GM13976 (cell line): ENCODE results near the gene PTPRK.

Experiments used
- DNase-seq: peaks from one replicate; pipeline ENCODE4 v3.0.0; 2012; ENCODE audit warnings: low spot score
- in situ Hi-C: fragments of 300-500 bp; cut with MboI; formaldehyde crosslinking; loops from one replicate; pipeline ENCODE4 v1.12.0; 2022; ENCODE audit warnings: low sequenced_read_pairs, mixed read lengths, inconsistent platforms; ENCODE audit not compliant: unreplicated experiment
- TF ChIP-seq, protein P1 (sequence below): IDR thresholded peaks from 2 replicates; pipeline ENCODE4 v1.5.1; 2012; ENCODE audit warnings: borderline replicate concordance, mild to moderate bottlenecking; ENCODE audit not compliant: insufficient read depth; ENCODE audit errors: extremely low read depth, missing control alignments, control extremely low read depth

PTPRK gene

DNA sequence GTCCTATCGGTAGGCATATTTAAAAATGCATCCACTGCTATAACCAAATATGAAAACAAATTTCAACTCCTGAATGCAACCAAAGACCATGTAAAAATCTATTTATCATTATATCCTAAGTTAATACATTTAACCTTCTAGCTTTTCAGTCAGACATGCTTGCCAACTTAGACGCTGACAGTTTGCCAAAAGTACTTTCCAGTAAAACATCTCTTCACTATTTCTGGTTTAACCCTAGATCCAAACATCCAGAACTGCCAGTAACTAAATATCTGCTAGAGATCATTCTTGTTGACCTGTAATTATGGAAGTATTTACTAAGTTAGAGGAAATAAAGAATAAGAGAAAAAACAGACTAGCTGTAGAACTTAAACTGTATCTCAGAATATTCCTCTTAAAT lies 409.3 kb downstream of the PTPRK start:
- TF ChIP-seq, protein P1, sequence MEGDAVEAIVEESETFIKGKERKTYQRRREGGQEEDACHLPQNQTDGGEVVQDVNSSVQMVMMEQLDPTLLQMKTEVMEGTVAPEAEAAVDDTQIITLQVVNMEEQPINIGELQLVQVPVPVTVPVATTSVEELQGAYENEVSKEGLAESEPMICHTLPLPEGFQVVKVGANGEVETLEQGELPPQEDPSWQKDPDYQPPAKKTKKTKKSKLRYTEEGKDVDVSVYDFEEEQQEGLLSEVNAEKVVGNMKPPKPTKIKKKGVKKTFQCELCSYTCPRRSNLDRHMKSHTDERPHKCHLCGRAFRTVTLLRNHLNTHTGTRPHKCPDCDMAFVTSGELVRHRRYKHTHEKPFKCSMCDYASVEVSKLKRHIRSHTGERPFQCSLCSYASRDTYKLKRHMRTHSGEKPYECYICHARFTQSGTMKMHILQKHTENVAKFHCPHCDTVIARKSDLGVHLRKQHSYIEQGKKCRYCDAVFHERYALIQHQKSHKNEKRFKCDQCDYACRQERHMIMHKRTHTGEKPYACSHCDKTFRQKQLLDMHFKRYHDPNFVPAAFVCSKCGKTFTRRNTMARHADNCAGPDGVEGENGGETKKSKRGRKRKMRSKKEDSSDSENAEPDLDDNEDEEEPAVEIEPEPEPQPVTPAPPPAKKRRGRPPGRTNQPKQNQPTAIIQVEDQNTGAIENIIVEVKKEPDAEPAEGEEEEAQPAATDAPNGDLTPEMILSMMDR = no peak
- DNase-seq = no peak
- in situ Hi-C loops = no loop called here

DNA sequence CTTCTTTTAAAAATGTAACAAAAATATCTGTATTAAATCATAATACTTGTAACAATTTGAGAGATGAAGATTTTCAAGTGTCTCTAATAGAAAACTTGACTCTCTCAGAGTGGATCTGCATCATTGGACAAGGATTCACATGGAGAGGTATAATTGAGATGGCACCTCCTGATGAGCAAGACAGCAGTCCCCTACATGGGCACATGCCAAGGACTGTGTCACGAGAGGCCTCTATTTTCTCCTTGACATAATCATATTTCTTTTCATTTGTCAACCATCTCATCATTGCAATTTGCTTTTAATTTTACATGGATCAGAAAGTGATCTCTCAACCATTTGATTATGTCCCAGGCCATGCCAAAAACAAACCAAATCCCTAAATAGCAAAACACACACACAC lies 412.7 kb downstream of the PTPRK start:
- TF ChIP-seq, protein P1 = no peak
- in situ Hi-C loops = no loop called here
- DNase-seq = no peak

DNA sequence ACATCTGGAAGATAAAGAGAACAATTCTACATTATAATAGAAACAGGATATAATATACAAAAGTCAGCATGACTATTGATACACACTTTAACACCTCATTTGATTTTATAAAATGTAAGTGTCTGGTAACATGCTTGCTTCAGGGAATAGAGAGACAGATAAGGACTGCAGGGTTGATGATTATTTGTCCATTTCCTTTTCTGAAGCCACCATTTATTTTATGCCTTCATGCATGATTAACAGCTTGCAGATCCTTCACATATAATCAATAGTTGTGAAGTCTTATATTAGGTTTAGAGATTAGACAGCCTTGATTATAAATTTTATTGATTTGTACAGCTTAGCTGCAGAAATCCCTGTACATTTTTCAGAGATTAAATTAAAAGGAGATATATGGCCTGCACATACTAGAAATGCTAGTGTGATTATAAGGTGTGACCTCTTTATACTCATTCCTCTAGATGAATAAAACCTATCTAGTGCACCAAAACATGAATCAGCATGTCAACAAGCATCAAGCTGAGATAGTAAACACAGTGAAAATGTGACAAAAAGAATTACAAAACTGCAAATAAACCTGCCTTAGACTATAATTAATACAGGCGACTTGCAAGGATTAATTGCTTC lies 420.7 kb downstream of the PTPRK start:
- DNase-seq = no peak
- in situ Hi-C loops = no loop called here
- TF ChIP-seq, protein P1 = no peak

DNA sequence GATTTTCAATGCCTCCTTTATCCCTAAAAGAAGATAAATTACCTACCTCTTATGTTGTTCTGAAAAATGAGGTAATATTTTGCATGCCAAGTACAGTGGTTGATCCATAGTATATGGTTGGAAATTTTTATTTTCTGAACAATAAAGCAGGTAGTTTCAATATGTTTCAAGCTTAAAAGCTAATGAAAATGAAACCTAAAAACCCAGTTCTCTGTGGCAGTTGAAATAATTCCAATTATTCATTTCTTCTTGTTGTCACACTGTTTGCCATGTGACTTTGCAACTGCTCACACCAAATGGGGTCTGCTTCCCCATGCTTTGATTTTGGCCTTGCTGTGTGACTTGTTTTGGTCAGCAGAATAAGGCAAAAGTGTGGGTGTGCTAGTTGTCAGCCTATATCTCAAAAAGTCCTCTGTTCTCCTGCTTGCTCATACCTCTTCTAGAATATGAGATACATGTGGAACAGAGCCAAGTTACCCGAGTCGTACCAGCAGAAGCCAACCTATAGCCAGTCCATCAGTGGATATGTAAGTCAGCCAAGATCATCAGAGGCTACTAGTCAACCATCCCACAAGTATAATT lies 422.3 kb downstream of the PTPRK start:
- TF ChIP-seq, protein P1 = no peak
- in situ Hi-C loops = no loop called here
- DNase-seq = no peak

DNA sequence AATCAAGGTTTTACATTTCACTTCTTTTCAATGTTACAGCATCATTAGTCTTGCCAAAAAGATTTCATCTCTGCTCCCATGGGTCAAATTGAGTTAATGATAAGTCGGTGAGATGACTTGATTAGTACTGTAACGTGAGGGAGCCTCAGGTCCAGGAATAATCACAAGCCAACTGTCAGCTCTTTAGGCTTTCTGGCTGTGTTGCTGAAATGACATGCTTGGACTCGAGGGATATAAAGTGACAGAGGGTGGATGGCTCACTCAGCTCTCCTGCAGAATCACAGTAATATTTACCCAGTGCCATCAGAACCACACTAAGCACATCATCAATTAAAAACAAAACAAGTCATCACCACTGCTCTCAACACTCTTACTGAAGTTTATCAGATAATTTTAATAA lies 423.4 kb downstream of the PTPRK start:
- no peak for DNase-seq
- in situ Hi-C loops = no loop called here
- TF ChIP-seq, protein P1 = no peak

DNA sequence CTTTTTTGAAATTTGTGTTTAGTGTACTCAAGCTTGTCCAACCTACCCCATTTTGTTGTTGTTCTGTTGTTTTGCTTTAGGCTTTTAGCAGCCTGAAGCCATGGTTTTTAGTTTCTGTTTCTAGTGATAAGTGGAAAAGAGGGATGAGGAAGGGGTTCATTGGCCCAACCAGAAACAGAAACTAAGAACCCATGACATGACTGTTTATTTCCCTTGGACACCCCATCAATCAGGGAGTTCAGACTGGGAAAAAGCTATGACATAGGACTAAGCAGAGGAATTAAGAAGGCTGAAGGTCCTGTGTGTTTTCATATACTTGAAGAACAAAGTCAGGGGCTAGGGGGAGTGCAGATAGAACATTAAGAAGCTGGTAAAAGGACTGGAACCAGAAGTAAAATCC lies 425.0 kb downstream of the PTPRK start:
- in situ Hi-C loops = no loop called here
- DNase-seq = no peak
- TF ChIP-seq, protein P1 = no peak
